Stimulated activated naive CD8-positive, alpha-beta T cell treated with anti-CD3 and anti-CD28 coated beads, Interleukin-15, amount 100 ng/mL, for 72 hours (primary cell): ENCODE measurements around the gene ACOT6.
"Not testable (repeated sequence)": the region's sequence is repeated elsewhere in the genome, so short reads cannot be mapped to it uniquely, and the experiment has no call there.

Experiments used
- ATAC-seq: fragments of 150-1000 bp; cut with Tn5 transposase; 2 replicates; pipeline ENCODE4 v1.10.0; 2021; ENCODE audit warnings: mild to moderate bottlenecking, moderate library complexity
- DNase-seq, 2 donors: peaks; one replicate each; pipeline ENCODE4 v3.0.0; 2021 to 2022
- H3K27ac Mint-ChIP-seq, 2 donors: one replicate each; pipeline ENCODE4 v1.8.0; 2022; ENCODE audit warnings: mild to moderate bottlenecking in 2 of 2, mixed read lengths in 2 of 2, moderate library complexity in 2 of 2
- H3K27me3 Mint-ChIP-seq: one replicate; pipeline ENCODE4 v1.8.0; 2022; ENCODE audit warnings: mixed read lengths
- H3K4me1 Mint-ChIP-seq: one replicate; pipeline ENCODE4 v1.8.0; 2022; ENCODE audit warnings: mild to moderate bottlenecking, mixed read lengths
- H3K4me3 Mint-ChIP-seq, 2 donors: one replicate each; pipeline ENCODE4 v1.8.0; 2022; ENCODE audit warnings: mild to moderate bottlenecking in 2 of 2, mixed read lengths in 2 of 2, moderate library complexity in 1 of 2
- H3K9me3 Mint-ChIP-seq, 2 donors: one replicate each; pipeline ENCODE4 v1.8.0; 2022; ENCODE audit warnings: mixed read lengths in 2 of 2

Gene ACOT6, protein sequence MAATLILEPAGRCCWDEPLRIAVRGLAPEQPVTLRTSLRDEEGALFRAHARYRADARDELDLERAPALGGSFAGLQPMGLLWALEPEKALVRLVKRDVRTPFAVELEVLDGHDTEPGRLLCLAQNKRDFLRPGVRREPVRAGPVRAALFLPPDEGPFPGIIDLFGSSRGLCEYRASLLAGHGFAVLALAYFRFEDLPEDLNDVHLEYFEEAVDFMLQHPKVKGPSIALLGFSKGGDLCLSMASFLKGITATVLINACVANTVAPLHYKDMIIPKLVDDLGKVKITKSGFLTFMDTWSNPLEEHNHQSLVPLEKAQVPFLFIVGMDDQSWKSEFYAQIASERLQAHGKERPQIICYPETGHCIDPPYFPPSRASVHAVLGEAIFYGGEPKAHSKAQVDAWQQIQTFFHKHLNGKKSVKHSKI

DNA sequence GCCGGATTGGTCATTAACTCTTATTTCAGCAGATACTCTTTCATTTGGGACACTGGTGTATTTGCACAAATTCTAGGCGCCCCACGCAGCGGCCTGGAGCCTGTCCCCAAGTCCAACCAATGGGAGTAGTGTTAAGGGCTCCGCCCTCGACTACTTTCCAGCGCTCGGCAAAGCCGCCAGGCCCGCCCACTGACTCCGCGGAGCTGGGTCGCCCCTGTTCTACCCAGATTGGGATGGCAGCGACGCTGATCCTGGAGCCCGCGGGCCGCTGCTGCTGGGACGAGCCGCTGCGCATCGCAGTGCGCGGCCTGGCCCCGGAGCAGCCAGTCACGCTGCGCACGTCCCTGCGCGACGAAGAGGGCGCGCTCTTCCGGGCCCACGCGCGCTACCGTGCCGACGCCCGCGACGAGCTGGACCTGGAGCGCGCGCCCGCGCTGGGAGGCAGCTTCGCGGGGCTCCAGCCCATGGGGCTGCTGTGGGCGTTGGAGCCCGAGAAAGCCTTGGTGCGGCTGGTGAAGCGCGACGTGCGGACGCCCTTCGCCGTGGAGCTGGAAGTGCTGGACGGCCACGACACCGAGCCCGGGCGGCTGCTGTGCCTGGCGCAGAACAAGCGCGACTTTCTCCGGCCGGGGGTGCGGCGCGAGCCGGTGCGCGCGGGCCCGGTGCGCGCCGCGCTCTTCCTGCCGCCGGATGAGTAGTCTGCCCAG is at the start of gene ACOT6:
TSS of gene ACOT6 (plus strand) at position 179 of the 707 bp plus-strand sequence. CDS start at position 234, 55 bp downstream.
- no peak within 1 kb of the TSS for H3K27ac Mint-ChIP-seq
- H3K4me3 Mint-ChIP-seq = peak within 1 kb of the TSS; percentile 84 to 91
- DNase-seq = peak; percentile 56 to 69
- H3K4me1 Mint-ChIP-seq = peaks cover 4% of the 10 kb centered on the region
- ATAC-seq = peak; percentile 95
- no peaks in the 10 kb centered on the region for H3K9me3 Mint-ChIP-seq
- H3K27me3 Mint-ChIP-seq = peaks cover 5% of the 10 kb centered on the region

DNA sequence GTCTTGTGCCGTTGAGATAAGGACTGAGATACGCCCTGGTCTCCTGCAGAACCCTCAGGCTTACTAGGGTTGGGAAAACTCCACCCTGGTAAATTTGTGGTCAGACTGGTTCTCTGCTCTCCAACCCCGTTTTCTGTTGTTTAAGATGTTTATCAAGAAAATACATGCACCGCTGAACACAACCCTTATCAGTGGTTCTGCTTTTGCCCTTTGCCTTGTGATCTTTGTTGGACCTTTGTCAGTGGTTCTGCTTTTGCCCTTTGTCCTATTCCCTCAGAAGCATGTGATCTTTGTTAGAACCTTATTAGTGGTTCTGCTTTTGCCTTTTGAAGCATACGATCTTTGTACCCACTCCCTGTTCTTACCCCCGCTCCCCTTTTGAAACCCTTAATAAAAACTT is 49.6 kb upstream of the ACOT6 start:
- not testable (repeated sequence) for H3K27me3 Mint-ChIP-seq, H3K4me3 Mint-ChIP-seq, ATAC-seq, DNase-seq
- Mint-ChIP-seq H3K27ac (peak overlapping the region in 1 of 2 donors; percentile 6), H3K9me3 (peaks cover 7 to 16% of the 10 kb centered on the region in 2 donors), H3K4me1 (peaks cover 27% of the 10 kb centered on the region)

DNA sequence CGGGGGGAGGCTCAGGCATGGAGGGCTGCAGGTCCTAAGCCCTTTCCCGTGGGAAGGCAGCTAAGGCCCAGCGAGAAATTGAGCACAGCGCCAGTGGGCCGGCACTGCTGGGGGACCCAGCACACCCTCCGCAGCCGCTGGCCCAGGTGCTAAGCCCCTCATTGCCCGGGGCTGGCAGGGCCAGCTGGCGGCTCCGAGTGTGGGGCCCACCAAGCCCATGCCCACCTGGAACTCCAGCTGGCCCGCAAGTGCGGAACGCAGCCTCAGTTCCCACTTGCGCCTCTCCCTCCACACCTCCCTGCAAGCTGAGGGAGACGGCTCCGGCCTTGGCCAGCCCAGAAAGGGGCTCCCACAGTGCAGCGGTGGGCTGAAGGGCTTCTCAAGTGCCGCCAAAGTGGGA is 45.9 kb upstream of the ACOT6 start:
- Mint-ChIP-seq H3K4me1 (peaks cover 51% of the 10 kb centered on the region), H3K4me3 (peak overlapping the region in 1 of 2 donors; percentile 95), H3K9me3 (peaks cover 7 to 16% of the 10 kb centered on the region in 2 donors)
- not testable (repeated sequence) for H3K27ac Mint-ChIP-seq, DNase-seq, ATAC-seq, H3K27me3 Mint-ChIP-seq

DNA sequence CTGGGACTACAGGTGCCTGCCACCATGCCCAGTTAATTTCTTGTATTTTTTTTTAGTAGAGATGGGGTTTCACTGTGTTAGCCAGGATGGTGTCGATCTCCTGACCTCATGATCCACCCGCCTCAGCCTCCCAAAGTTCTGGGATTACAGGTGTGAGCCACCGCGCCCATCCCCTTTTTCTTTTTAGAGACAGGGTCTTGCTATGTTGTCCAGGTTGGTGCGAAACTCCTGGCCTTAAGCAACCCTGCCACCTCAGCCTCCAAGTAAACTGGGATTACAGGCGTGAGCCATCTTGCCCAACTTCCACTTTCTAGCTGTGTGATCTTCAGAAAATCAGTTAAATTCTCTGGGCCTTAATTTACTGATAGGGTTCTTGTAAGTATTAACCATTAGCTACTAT is 45.4 kb upstream of the ACOT6 start:
- Mint-ChIP-seq H3K4me1 (peaks cover 52% of the 10 kb centered on the region), H3K9me3 (peaks cover 7 to 11% of the 10 kb centered on the region in 2 donors), H3K4me3 (peak overlapping the region; percentile 93 to 95)
- not testable (repeated sequence) for DNase-seq, H3K27ac Mint-ChIP-seq, H3K27me3 Mint-ChIP-seq, ATAC-seq

DNA sequence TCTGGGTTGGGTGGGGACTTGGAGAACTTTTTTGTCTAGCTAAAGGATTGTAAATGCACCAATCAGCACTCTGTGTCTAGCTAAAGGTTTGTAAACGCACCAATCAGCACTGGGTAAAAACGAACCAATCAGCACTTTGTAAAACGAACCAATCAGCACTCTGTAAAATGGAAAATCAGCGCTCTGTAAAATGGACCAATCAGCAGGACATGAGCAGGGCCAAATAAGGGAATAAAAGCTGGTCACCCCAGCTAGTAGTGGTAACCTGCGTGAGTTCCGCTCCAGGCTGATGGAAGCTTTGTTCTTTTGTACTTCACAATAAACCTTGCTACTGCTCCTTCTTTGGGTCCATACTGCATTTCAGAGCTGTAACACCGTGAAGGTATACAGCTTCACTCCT is 45.0 kb upstream of the ACOT6 start:
- Mint-ChIP-seq H3K27ac (no peak overlapping the region), H3K27me3 (no peaks in the 10 kb centered on the region), H3K9me3 (peaks cover 7 to 8% of the 10 kb centered on the region in 2 donors), H3K4me3 (peak overlapping the region; percentile 93 to 95), H3K4me1 (peaks cover 52% of the 10 kb centered on the region)
- ATAC-seq (no peak), DNase-seq (no peak)

DNA sequence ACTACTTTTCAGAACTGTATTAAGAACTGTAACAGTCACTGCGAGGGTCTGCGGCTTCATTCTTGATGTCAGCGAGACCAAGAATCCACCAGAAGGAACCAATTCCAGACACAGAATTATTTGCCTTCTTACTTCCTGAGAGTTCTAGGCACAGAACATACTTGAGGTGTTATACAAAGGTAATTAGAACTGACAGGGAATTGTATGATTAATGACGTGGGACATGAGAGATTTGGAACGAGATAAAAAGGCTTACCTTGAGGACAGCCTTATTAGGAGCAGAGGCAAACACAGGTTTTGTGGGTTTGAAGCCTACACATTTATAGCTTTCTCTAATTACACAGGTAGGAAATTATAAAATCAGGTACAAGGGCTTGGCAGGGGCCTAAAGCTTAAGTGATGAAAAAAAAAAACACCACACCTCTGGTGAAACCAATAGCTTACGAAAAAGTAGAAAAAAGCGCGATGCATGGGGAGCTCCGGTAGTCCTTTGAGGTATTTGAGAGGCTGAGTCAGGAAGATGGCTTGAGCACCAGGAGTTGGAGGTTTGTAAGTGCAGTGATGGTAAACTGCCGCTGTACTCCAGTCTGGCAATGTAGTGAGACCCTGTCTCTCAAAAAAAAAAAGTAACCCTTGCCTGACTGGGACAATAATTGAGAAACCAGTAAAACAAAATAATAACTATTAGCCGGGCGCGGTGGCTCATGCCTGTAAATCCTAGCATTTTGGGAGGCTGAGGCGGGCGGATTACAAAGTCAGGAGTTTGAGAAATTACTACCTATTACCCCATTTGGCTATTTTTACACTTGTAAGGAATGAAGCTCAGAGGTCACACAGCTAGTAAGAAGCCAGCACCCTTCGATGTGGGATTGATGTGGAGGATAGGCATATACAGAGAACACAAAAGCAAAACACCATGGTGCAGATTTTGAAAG is 44.1 kb upstream of the ACOT6 start:
- Mint-ChIP-seq H3K4me1 (peaks cover 52% of the 10 kb centered on the region), H3K27me3 (no peaks in the 10 kb centered on the region), H3K27ac (peak overlapping the region; percentile 98 to 99), H3K4me3 (peak overlapping the region; percentile 93 to 95), H3K9me3 (peaks cover 0 to under 1% of the 10 kb centered on the region in 2 donors)
- ATAC-seq (no peak), DNase-seq (no peak)

DNA sequence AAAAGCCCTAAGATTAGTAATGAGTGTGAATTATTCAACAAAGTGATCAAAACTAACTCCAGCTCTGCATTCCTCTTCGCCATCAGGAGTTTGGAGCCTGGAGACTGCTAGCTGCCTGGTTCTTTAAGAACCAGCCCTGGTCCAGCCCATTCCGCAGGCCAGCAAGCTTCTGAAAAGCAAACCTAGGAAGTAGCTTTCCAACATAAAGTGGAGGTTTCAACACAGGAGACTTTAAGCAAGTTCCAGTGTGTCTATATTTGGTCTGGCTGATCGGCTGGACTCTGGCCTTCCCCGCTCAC is 43.5 kb upstream of the ACOT6 start:
- ATAC-seq = not testable (repeated sequence)
- peak overlapping the region; percentile 98 to 99 for H3K27ac Mint-ChIP-seq
- H3K4me1 Mint-ChIP-seq = peaks cover 52% of the 10 kb centered on the region

DNA sequence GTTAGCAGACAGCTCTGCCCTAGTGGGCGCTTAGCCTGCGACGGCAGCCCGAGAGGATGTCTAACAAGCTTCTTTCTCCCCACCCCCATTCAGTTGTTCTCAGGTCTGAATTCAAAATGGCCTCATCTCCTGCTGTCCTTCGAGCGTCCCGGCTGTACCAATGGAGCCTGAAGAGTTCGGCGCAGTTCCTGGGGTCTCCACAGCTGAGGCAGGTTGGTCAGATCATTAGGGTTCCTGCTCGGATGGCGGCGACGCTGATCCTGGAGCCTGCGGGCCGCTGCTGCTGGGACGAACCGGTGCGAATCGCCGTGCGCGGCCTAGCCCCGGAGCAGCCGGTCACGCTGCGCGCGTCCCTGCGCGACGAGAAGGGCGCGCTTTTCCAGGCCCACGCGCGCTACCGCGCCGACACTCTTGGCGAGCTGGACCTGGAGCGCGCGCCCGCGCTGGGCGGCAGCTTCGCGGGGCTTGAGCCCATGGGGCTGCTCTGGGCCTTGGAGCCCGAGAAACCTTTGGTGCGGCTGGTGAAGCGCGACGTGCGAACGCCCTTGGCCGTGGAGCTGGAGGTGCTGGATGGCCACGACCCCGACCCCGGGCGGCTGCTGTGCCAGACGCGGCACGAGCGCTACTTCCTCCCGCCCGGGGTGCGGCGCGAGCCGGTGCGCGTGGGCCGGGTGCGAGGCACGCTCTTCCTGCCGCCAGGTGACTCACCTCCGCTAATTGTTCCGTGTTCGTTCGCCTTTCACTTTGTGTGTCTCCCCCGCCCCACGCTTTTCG is 42.9 kb upstream of the ACOT6 start, which contains the start of gene ACOT2:
TSS of gene ACOT2 (plus strand) at position 29 of the 774 bp plus-strand sequence. CDS start at position 57, 28 bp downstream.
- H3K27ac Mint-ChIP-seq = peak within 1 kb of the TSS; percentile 98 to 99
- peaks cover 52% of the 10 kb centered on the region for H3K4me1 Mint-ChIP-seq

More for the DNA sequence above, 43.5 kb upstream of the ACOT6 start:
- not testable (repeated sequence) for H3K27me3 Mint-ChIP-seq, DNase-seq, H3K9me3 Mint-ChIP-seq
- H3K4me3 Mint-ChIP-seq = peak overlapping the region; percentile 93 to 95

DNA sequence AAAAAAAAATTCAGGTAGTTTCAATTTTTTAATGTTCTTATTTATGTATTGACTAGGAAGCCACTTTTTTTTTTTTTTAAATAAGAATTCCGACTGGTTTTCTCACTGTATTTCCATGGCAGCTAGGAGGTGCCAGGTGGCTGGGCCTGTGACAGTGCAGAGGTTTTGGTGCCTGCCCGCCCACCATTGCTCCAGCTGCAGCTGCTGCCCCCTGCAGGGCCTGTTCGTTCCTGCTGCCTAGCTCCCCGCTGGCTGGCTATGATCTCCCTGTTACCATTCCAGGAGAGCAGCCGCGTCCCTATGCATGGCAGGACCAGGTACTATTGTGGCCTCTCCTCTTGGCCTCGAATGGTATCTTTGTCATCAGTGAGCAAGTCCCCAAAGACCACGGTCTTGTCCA is 41.4 kb upstream of the ACOT6 start:
- not testable (repeated sequence) for H3K4me3 Mint-ChIP-seq, H3K9me3 Mint-ChIP-seq, H3K27ac Mint-ChIP-seq, H3K27me3 Mint-ChIP-seq
- peak; percentile 71 to 74 for DNase-seq
- H3K4me1 Mint-ChIP-seq = peaks cover 39% of the 10 kb centered on the region
- ATAC-seq = peak; percentile 65

More for the DNA sequence above, 42.9 kb upstream of the ACOT6 start, which contains the start of gene ACOT2:
- ATAC-seq (peak; percentile 86), DNase-seq (peak; percentile 79 to 85)
- not testable (repeated sequence) for H3K27me3 Mint-ChIP-seq, H3K9me3 Mint-ChIP-seq
- H3K4me3 Mint-ChIP-seq = peak within 1 kb of the TSS; percentile 93 to 95

DNA sequence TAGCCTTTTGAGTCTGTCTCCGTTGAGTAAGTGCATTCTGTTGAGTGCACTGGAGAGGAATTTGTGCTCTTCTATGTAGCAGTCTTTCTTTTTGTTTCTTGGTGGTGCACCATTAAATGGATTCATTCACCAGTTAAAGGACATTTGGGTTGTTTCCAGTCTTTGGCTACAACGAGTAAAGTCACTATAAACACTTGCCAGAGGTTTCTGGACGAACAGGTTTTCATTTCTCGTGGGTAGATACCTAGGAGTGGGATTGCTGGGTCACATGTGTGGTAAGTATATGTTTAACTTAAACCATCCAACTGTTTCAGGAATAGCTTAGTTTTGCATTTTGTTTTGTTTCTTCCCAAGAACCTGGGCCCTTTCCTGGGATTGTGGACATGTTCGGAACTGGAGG is 39.3 kb upstream of the ACOT6 start:
- ATAC-seq, H3K4me3 Mint-ChIP-seq, DNase-seq, H3K27me3 Mint-ChIP-seq, H3K27ac Mint-ChIP-seq, H3K9me3 Mint-ChIP-seq: not testable (repeated sequence)
- peaks cover 22% of the 10 kb centered on the region for H3K4me1 Mint-ChIP-seq

DNA sequence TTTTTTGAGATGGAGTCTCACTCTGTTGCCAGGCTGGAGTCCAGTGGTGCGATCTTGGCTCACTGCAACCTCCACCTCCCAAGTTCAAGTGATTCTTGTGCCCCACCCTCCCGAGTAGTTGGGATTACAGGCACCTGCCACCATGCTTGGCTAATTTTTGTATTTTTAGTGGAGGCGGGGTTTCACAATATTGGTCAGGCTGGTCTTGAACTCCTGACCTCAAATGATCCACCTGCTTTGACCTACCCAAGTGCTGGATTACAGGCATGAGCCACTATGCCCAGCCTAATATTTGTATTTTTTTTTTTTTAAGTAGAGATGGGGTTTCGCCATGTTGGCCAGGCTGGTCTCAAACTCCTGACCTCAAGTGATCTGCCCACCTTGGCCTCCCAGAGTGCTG is 38.6 kb upstream of the ACOT6 start:
- not testable (repeated sequence) for H3K9me3 Mint-ChIP-seq, H3K27me3 Mint-ChIP-seq, DNase-seq, H3K4me3 Mint-ChIP-seq, ATAC-seq, H3K27ac Mint-ChIP-seq
- peaks cover 16% of the 10 kb centered on the region for H3K4me1 Mint-ChIP-seq

DNA sequence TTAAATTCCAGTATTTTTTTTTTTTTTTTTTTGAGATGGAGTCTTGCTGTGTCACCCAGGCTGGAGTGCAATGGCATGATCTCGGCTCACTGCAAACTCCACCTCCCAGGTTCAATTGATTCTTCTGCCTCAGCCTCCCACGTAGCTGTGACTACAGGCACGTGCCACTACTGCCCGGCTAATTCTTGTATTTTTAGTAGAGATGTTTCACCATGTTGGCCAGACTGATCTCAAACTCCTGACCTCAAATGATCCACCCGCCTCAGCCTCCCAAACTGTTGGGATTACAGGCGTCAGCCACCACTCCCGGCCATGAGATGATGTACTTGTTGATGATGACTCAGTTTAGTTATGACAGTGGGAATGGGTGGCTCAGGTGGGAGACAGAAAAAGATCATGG is 38.1 kb upstream of the ACOT6 start:
- not testable (repeated sequence) for H3K27ac Mint-ChIP-seq, H3K4me3 Mint-ChIP-seq, DNase-seq

DNA sequence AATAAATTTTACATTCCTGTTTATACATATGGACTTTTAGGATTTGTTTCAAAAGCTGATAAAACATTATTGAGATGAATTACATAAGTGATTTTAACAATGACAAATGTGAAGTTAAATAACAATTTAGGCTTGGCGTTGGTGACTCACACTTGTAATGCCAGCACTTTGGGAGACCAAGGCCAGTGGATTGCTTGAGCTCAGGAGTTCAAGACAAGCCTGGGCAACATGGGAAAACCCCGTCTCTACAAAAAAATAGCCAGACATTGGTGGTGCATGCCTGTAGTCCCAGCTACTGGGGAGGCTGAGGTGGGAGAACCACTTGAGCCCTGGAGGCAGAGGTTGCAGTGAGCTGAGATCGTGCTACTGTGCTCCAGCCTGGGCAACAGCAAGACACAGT is 35.9 kb upstream of the ACOT6 start:
- Mint-ChIP-seq H3K27ac (no peak overlapping the region), H3K9me3 (no peaks in the 10 kb centered on the region), H3K27me3 (no peaks in the 10 kb centered on the region), H3K4me3 (no peak overlapping the region), H3K4me1 (peaks cover 1% of the 10 kb centered on the region)
- no peak for DNase-seq
- ATAC-seq = no peak

More for the DNA sequence above, 38.1 kb upstream of the ACOT6 start:
- H3K9me3 Mint-ChIP-seq, H3K27me3 Mint-ChIP-seq, ATAC-seq: not testable (repeated sequence)
- peaks cover 16% of the 10 kb centered on the region for H3K4me1 Mint-ChIP-seq

DNA sequence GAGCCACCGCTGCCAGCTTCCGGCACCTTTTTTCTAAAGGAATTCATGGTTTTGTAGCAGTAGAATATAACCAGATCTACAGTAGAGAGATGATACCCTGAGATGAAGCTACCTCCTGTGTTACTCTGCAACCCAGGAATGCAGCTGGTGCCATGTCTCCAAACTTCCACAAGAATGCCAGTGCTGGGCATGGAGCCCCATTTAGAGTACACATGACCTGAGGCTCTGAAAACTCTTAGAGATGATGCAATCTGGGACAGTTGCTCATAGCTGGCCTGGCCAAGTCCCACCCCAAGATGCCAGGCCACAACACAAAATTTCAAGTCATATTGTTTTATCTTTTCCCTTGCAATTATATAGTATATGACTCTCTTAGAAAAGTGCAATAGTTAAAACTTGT is 35.1 kb upstream of the ACOT6 start:
- not testable (repeated sequence) for H3K4me1 Mint-ChIP-seq

More for the DNA sequence above, 35.1 kb upstream of the ACOT6 start:
- not testable (repeated sequence) for H3K27ac Mint-ChIP-seq, H3K4me3 Mint-ChIP-seq, H3K27me3 Mint-ChIP-seq, H3K9me3 Mint-ChIP-seq, DNase-seq, ATAC-seq
